ENCODE data around the gene DAZAP2. TPM values are rescaled to one million over a fixed set of nuclear protein-coding genes. Genes with fewer than 3 reads are reported as not detected.

The DAZAP2 gene
- total and polyA plus RNA-seq, 2 of the 13 experiments (the other 11 are each of a cell fraction or from before 2014, with no cell fraction given): 64.5 to 222 TPM

DNA sequence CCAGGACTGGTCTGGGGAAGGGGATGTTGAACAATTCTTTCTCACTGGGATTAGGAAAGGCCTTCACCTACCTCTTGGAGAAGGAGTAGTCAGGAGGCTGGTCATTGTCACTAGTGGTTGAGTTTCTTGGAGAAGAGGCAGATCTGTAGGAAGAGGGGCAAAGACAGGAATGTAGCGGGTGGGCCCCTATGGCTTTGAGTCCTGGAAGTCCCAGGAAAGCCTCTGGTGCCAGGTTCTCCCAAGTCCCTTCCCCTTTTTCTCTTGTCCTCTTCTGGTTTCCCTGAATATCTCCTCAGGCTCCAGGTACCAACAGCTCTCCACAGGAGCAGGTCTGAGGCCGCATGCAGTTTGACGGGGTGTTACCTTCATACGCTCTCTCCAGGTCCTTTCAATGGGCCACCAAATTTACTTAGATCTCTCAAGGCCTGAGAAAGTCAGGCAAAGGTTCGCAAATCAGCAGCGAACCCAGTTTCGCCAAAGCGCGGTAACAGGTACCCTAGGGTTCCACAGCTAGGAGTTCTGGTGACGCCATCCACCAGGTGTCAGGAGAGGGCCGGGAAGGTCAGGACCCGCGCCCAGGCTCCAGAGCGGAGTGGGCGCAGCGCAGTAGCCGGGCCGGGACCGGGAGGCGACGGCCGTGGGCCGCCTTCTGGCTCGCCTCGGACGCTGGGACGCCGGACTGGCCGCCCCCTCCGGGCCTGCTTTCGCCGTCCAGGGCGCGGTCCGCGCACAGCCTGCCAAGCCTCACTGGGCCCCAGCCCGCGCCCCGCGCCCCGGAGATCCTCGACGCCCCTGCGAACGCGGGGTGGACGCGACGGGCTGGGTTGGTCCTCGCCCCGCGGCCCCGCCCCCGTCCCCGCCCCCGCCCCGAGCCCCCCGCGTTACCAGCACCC lies 30.8 kb downstream of the DAZAP2 start (continued):
- TF ChIP-seq, protein P1, sequence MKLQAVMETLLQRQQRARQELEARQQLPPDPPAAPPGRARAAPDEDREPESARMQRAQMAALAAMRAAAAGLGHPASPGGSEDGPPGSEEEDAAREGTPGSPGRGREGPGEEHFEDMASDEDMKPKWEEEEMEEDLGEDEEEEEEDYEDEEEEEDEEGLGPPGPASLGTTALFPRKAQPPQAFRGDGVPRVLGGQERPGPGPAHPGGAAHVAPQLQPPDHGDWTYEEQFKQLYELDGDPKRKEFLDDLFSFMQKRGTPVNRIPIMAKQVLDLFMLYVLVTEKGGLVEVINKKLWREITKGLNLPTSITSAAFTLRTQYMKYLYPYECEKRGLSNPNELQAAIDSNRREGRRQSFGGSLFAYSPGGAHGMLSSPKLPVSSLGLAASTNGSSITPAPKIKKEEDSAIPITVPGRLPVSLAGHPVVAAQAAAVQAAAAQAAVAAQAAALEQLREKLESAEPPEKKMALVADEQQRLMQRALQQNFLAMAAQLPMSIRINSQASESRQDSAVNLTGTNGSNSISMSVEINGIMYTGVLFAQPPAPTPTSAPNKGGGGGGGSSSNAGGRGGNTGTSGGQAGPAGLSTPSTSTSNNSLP (IDR thresholded peaks at IDR 0.05; ENCODE audit: low read depth, low read length): no peak
- no peak for TF ChIP-seq FOSL1 (CRISPR knock-in tag; IDR thresholded peaks at IDR 0.05; ENCODE audit: borderline replicate concordance)
- TF ChIP-seq, protein P2, sequence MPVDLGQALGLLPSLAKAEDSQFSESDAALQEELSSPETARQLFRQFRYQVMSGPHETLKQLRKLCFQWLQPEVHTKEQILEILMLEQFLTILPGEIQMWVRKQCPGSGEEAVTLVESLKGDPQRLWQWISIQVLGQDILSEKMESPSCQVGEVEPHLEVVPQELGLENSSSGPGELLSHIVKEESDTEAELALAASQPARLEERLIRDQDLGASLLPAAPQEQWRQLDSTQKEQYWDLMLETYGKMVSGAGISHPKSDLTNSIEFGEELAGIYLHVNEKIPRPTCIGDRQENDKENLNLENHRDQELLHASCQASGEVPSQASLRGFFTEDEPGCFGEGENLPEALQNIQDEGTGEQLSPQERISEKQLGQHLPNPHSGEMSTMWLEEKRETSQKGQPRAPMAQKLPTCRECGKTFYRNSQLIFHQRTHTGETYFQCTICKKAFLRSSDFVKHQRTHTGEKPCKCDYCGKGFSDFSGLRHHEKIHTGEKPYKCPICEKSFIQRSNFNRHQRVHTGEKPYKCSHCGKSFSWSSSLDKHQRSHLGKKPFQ (CRISPR knock-in tag; IDR thresholded peaks at IDR 0.05; ENCODE audit: insufficient replicate concordance): no peak
- TF ChIP-seq, protein P3, sequence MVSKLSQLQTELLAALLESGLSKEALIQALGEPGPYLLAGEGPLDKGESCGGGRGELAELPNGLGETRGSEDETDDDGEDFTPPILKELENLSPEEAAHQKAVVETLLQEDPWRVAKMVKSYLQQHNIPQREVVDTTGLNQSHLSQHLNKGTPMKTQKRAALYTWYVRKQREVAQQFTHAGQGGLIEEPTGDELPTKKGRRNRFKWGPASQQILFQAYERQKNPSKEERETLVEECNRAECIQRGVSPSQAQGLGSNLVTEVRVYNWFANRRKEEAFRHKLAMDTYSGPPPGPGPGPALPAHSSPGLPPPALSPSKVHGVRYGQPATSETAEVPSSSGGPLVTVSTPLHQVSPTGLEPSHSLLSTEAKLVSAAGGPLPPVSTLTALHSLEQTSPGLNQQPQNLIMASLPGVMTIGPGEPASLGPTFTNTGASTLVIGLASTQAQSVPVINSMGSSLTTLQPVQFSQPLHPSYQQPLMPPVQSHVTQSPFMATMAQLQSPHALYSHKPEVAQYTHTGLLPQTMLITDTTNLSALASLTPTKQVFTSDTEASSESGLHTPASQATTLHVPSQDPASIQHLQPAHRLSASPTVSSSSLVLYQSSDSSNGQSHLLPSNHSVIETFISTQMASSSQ (IDR thresholded peaks at IDR 0.05; ENCODE audit: low read depth): no peak
- TF ChIP-seq, protein P3 (CRISPR knock-in tag; IDR thresholded peaks at IDR 0.05; ENCODE audit: borderline replicate concordance): no peak
- TF ChIP-seq PHF8 (CRISPR knock-in tag; IDR thresholded peaks at IDR 0.05): no peak
- TF ChIP-seq, protein P4, sequence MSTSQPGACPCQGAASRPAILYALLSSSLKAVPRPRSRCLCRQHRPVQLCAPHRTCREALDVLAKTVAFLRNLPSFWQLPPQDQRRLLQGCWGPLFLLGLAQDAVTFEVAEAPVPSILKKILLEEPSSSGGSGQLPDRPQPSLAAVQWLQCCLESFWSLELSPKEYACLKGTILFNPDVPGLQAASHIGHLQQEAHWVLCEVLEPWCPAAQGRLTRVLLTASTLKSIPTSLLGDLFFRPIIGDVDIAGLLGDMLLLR (CRISPR knock-in tag; IDR thresholded peaks at IDR 0.05): no peak
- no peak for TF ChIP-seq KAT2B (IDR thresholded peaks at IDR 0.05; ENCODE audit: borderline replicate concordance, low read depth, low read length)
- 0 out of 2 replicates have a peak, but pooled peaks have one; percentile 35 for TF ChIP-seq TSC22D2 (CRISPR knock-in tag; IDR thresholded peaks at IDR 0.05; ENCODE audit: borderline replicate concordance)
- no peak for TF ChIP-seq JARID2 (CRISPR knock-in tag; IDR thresholded peaks at IDR 0.05; ENCODE audit: insufficient replicate concordance)
- TF ChIP-seq, protein P5, sequence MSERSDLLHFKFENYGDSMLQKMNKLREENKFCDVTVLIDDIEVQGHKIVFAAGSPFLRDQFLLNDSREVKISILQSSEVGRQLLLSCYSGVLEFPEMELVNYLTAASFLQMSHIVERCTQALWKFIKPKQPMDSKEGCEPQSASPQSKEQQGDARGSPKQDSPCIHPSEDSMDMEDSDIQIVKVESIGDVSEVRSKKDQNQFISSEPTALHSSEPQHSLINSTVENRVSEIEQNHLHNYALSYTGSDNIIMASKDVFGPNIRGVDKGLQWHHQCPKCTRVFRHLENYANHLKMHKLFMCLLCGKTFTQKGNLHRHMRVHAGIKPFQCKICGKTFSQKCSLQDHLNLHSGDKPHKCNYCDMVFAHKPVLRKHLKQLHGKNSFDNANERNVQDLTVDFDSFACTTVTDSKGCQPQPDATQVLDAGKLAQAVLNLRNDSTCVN (CRISPR knock-in tag; IDR thresholded peaks at IDR 0.05; ENCODE audit: borderline replicate concordance): no peak
- 0 out of 2 replicates have a peak, but pooled peaks have one; percentile 13 for TF ChIP-seq ZNF12 (CRISPR knock-in tag; IDR thresholded peaks at IDR 0.05)
- TF ChIP-seq ZMYM2 (CRISPR knock-in tag; IDR thresholded peaks at IDR 0.05): no peak
- no peak for TF ChIP-seq NR1H2 (CRISPR knock-in tag; IDR thresholded peaks at IDR 0.05; ENCODE audit: borderline replicate concordance, low read depth)
- no peak for TF ChIP-seq ISX (CRISPR knock-in tag; conservative IDR thresholded peaks at IDR 0.05)
- TF ChIP-seq, protein P6, sequence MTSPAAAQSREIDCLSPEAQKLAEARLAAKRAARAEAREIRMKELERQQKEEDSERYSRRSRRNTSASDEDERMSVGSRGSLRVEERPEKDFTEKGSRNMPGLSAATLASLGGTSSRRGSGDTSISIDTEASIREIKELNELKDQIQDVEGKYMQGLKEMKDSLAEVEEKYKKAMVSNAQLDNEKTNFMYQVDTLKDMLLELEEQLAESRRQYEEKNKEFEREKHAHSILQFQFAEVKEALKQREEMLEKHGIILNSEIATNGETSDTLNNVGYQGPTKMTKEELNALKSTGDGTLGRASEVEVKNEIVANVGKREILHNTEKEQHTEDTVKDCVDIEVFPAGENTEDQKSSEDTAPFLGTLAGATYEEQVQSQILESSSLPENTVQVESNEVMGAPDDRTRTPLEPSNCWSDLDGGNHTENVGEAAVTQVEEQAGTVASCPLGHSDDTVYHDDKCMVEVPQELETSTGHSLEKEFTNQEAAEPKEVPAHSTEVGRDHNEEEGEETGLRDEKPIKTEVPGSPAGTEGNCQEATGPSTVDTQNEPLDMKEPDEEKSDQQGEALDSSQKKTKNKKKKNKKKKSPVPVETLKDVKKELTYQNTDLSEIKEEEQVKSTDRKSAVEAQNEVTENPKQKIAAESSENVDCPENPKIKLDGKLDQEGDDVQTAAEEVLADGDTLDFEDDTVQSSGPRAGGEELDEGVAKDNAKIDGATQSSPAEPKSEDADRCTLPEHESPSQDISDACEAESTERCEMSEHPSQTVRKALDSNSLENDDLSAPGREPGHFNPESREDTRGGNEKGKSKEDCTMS (CRISPR knock-in tag; conservative IDR thresholded peaks at IDR 0.05): no peak

Data from HepG2 (cell line).